ENCODE results near the gene TYW5. TPM values are rescaled to one million over a fixed set of nuclear protein-coding genes. Genes with fewer than 3 reads are reported as not detected.

TYW5 gene
- total and polyA plus RNA-seq, 4 donors = 3.3 to 18.8 (median 4.9) TPM

GRCh38 chr2:199932312-199932855 lies 22.9 kb downstream of the TYW5 start:
- Histone ChIP-seq H3K36me3 (ENCODE audit: control insufficient read depth in 4 of 4, insufficient read depth in 4 of 4, low read length in 4 of 4) (peaks cover 7 to 20% (median 17%) of the 10 kb centered on the region in 4 donors), H3K4me3 (no peak overlapping the region), H3K27ac (ENCODE audit: low read depth in 1 of 2, low read length in 1 of 2) (no peak overlapping the region), H3K27me3 (ENCODE audit: control insufficient read depth in 3 of 3, insufficient read depth in 3 of 3, low read length in 2 of 3) (no peaks in the 10 kb centered on the region), H3K9me3 (ENCODE audit: control insufficient read depth in 4 of 4, insufficient read depth in 3 of 4, low read length in 3 of 4) (no peaks in the 10 kb centered on the region), H3K4me1 (ENCODE audit: control insufficient read depth in 5 of 5, insufficient read depth in 5 of 5, low read length in 5 of 5) (peaks cover 0 to 2% (median 0%) of the 10 kb centered on the region in 5 donors), H3K9ac (ENCODE audit: insufficient read depth in 1 of 2, low read length in 2 of 2) (no peak overlapping the region)
- no peak for DNase-seq
- 71 to 78% methylated on average over 4 of the region's 4 CpGs for WGBS, 2 donors
- no peak for ATAC-seq (ENCODE audit: insufficient read depth, low FRiP score)
- TF ChIP-seq CTCF (IDR thresholded peaks at IDR 0.05; ENCODE audit: control extremely low read depth, extremely low read depth) = no peak

GRCh38 chr2:199929262-199929661 lies 26.0 kb downstream of the TYW5 start:
- Histone ChIP-seq H3K27ac (ENCODE audit: low read depth in 1 of 2, low read length in 1 of 2) (no peak overlapping the region), H3K4me3 (no peak overlapping the region), H3K9ac (ENCODE audit: insufficient read depth in 1 of 2, low read length in 2 of 2) (no peak overlapping the region), H3K9me3 (ENCODE audit: control insufficient read depth in 4 of 4, insufficient read depth in 3 of 4, low read length in 3 of 4) (no peaks in the 10 kb centered on the region), H3K27me3 (ENCODE audit: control insufficient read depth in 3 of 3, insufficient read depth in 3 of 3, low read length in 2 of 3) (no peaks in the 10 kb centered on the region), H3K4me1 (ENCODE audit: control insufficient read depth in 5 of 5, insufficient read depth in 5 of 5, low read length in 5 of 5) (peaks cover 0 to 8% (median 0%) of the 10 kb centered on the region in 5 donors), H3K36me3 (ENCODE audit: control insufficient read depth in 4 of 4, insufficient read depth in 4 of 4, low read length in 4 of 4) (peaks cover 4 to 19% (median 17%) of the 10 kb centered on the region in 4 donors)
- TF ChIP-seq CTCF (IDR thresholded peaks at IDR 0.05; ENCODE audit: control extremely low read depth, extremely low read depth) = no peak
- no peak for ATAC-seq (ENCODE audit: insufficient read depth, low FRiP score)
- 86 to 96% methylated on average over 2 of the region's 2 CpGs for WGBS, 2 donors
- no peak for DNase-seq

- H3K4me3 ChIP-seq = no peak overlapping the region
- H3K27me3 ChIP-seq (ENCODE audit: control insufficient read depth in 3 of 3, insufficient read depth in 3 of 3, low read length in 2 of 3) = no peaks in the 10 kb centered on the region
- H3K4me1 ChIP-seq (ENCODE audit: control insufficient read depth in 5 of 5, insufficient read depth in 5 of 5, low read length in 5 of 5) = peaks cover 0 to 8% (median 0%) of the 10 kb centered on the region in 5 donors
- DNase-seq = no peak
- no peak overlapping the region for H3K9ac ChIP-seq (ENCODE audit: insufficient read depth in 1 of 2, low read length in 2 of 2)
- no peak for TF ChIP-seq CTCF (IDR thresholded peaks at IDR 0.05; ENCODE audit: control extremely low read depth, extremely low read depth)
- ATAC-seq (ENCODE audit: insufficient read depth, low FRiP score) = no peak
- H3K36me3 ChIP-seq (ENCODE audit: control insufficient read depth in 4 of 4, insufficient read depth in 4 of 4, low read length in 4 of 4) = peaks cover 4 to 19% (median 17%) of the 10 kb centered on the region in 4 donors
- no peak overlapping the region for H3K27ac ChIP-seq (ENCODE audit: low read depth in 1 of 2, low read length in 1 of 2)
- H3K9me3 ChIP-seq (ENCODE audit: control insufficient read depth in 4 of 4, insufficient read depth in 3 of 4, low read length in 3 of 4) = no peaks in the 10 kb centered on the region
Measured at GRCh38 chr2:199928626-199929025, 26.7 kb downstream of the TYW5 start.

- Histone ChIP-seq H3K4me1 (ENCODE audit: control insufficient read depth in 5 of 5, insufficient read depth in 5 of 5, low read length in 5 of 5) (peaks cover 0 to 8% (median 0%) of the 10 kb centered on the region in 5 donors), H3K9ac (ENCODE audit: insufficient read depth in 1 of 2, low read length in 2 of 2) (no peak overlapping the region), H3K36me3 (ENCODE audit: control insufficient read depth in 4 of 4, insufficient read depth in 4 of 4, low read length in 4 of 4) (peaks cover 4 to 19% (median 17%) of the 10 kb centered on the region in 4 donors), H3K27ac (ENCODE audit: low read depth in 1 of 2, low read length in 1 of 2) (no peak overlapping the region), H3K9me3 (ENCODE audit: control insufficient read depth in 4 of 4, insufficient read depth in 3 of 4, low read length in 3 of 4) (no peaks in the 10 kb centered on the region), H3K27me3 (ENCODE audit: control insufficient read depth in 3 of 3, insufficient read depth in 3 of 3, low read length in 2 of 3) (no peaks in the 10 kb centered on the region), H3K4me3 (no peak overlapping the region)
- ATAC-seq (ENCODE audit: insufficient read depth, low FRiP score) (no peak), DNase-seq (no peak)
- 46 to 83% methylated on average over 2 of the region's 2 CpGs for WGBS, 2 donors
- TF ChIP-seq CTCF (IDR thresholded peaks at IDR 0.05; ENCODE audit: control extremely low read depth, extremely low read depth) = no peak
Measured at GRCh38 chr2:199928226-199928625, 27.1 kb downstream of the TYW5 start.

Data from lung (tissue), 12 donors.